ENCODE measurements around the gene PLD6.

Gene PLD6

DNA sequence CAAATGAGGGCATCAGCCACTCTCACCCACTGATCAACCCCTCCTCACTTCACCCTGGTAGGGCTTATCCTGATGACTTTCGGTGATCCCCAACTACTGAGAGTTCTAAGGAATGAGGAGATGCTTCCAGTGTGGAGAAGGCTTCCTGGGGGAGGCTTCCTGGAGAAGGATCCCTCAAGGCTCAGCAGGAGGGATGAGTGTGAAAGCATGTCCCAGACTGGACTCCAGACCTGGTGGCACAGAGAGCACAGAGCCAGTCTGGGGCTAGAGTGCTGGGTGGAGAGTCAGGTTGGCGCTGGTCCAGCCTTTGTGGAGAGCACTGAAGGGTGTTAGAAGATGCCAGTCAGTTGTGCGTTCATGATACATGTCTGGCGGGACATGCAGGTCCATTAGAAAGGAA is 53.7 kb downstream of the PLD6 start:
- no peak for DNase-seq

DNA sequence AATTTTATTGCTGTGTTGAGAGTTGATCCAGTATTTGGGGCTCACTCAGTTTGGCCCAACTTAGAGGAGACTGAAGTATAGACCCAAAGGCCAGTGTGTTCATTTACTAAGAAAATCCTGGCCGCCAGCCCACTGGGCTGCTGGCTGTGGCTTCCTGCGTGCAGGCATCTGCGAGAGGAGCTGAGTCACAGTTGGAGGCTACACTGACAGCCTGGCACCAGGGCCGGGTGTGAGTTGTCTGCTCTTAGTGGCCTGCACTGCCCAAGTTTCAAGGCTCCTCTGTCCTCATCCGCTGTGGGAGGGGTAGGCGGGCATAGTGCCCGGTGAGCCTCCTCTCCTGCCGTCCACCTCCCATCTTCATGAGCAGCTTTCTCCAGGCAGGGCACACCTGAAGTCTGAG is 54.2 kb downstream of the PLD6 start:
- no peak for DNase-seq

DNA sequence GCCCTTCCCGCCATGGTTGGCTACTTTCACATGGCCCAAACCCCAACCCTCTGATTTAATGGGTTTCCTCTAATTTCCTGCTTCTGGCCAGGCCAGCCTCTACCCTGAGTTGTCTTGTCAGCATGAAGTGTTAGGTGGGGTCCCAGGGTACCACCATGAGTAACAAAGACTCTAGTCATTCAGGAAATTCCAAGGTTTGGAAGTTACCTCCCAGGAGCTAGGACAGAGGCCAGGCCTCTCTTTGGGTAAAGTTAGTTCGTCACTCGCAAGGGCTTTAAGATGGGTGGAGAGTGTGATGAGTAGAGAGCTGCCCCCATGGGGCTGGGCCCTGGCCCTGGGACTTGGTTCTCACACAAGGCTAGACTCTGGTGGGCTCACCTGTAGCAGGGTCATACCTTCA is 54.6 kb downstream of the PLD6 start:
- DNase-seq: no peak

DNA sequence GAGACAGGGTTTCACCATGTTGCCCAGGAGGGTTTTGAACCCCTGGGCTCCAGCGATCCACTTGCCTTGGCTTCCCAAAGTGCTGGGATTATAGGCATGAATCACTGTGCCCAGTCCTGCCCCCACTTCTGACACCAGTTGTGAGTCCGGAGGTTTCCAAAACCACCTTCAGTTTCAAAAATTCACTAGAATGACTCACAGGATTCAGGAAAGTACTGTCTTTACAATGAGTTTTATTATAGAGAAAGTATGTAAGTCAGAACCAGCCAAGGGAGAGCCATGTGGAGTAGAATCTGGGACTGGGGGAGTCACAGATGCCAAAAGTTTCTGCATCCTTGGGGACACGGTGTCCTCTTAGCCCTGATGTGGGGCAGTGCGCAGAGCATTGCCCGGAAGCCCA is 55.1 kb downstream of the PLD6 start:
- no peak for DNase-seq

Measured in NCI-H526 treated with DMSO at 0.1 percent for 48 hours (cell line).